Erythroblast (primary cell): Measurements from ENCODE around the gene GTF2A1.

Experiments
- DNase-seq, 2 experiments: peaks; one replicate each; lab custom pipeline; 2025; lab: John Stamatoyannopoulos, UW
- GATA1 ChIP-seq: IDR thresholded peaks from 2 replicates; pipeline ENCODE4 v1.6.1; 2011; ENCODE audit warnings: low read depth, mild to moderate bottlenecking, control low read depth, low read length, moderate library complexity
- POLR2A ChIP-seq: IDR thresholded peaks from 2 replicates; pipeline ENCODE4 v1.6.1; 2011; ENCODE audit warnings: mild to moderate bottlenecking, low read length

The GTF2A1 gene

GRCh38 chr14:81127785-81128184, 93.0 kb downstream of the GTF2A1 start:
- TF ChIP-seq POLR2A (no peak), GATA1 (no peak)
- DNase-seq, result no peak

- TF ChIP-seq POLR2A, result no peak
- no peak for TF ChIP-seq GATA1
- DNase-seq, result no peak
These were observed 95.2 kb downstream of the GTF2A1 start for GRCh38 chr14:81125536-81125935.
